GM23338 (cell line): ENCODE data around the gene LPIN1.

Experiments
- CREB1 ChIP-seq: fragments of 250-450 bp; sonication (Bioruptor Pico); IDR thresholded peaks from 2 replicates; pipeline ENCODE4 v1.5.0; 2020; ENCODE audit warnings: low read depth, mild to moderate bottlenecking, moderate library complexity
- EZH2 ChIP-seq: fragments of 200-600 bp; sonication (generic); IDR thresholded peaks from one replicate; pipeline ENCODE4 v1.8.0; 2017; ENCODE audit warnings: antibody characterized with exemption, mild to moderate bottlenecking, low read depth; ENCODE audit not compliant: unreplicated experiment
- EZH2phosphoT487 ChIP-seq: fragments of 200-600 bp; sonication (generic); IDR thresholded peaks from one replicate; pipeline ENCODE4 v1.8.1; 2018; ENCODE audit warnings: antibody characterized with exemption; ENCODE audit not compliant: unreplicated experiment
- JUNB ChIP-seq: IDR thresholded peaks from one replicate; pipeline ENCODE4 v1.6.1; 2016; ENCODE audit warnings: antibody characterized with exemption; ENCODE audit not compliant: unreplicated experiment
- NANOG ChIP-seq: IDR thresholded peaks from 2 replicates; pipeline ENCODE4 v1.6.1; 2016; ENCODE audit warnings: antibody characterized with exemption, borderline replicate concordance
- POLR2AphosphoS5 ChIP-seq: IDR thresholded peaks from 2 replicates; pipeline ENCODE4 v1.6.1; 2016; ENCODE audit warnings: antibody characterized with exemption, low read depth
- STAT1 ChIP-seq: IDR thresholded peaks from one replicate; pipeline ENCODE4 v1.6.1; 2016; ENCODE audit warnings: antibody characterized with exemption; ENCODE audit not compliant: unreplicated experiment
- ZNF114 ChIP-seq: fragments of 250-450 bp; sonication (Bioruptor Pico); IDR thresholded peaks from 2 replicates; pipeline ENCODE4 v1.5.0; 2020; ENCODE audit warnings: mild to moderate bottlenecking, moderate library complexity
- ZNF331 ChIP-seq: fragments of 250-450 bp; sonication (Bioruptor Pico); IDR thresholded peaks from 2 replicates; pipeline ENCODE4 v1.5.0; 2020; ENCODE audit warnings: low read depth, mild to moderate bottlenecking, moderate library complexity
- TF ChIP-seq, protein P1 (sequence below), 2 experiments: fragments of 200-600 bp in 1 of 2; sonication (generic) in 1 of 2; conservative IDR thresholded peaks; 2 replicates each; pipeline versions ENCODE4 v1.5.1 to v1.6.1; 2016 to 2017; ENCODE audit warnings: antibody characterized with exemption in 2 of 2, low read depth in 2 of 2, mild to moderate bottlenecking in 2 of 2, moderate library complexity in 1 of 2
- TF ChIP-seq, protein P2 (sequence below): IDR thresholded peaks from one replicate; pipeline ENCODE4 v1.6.1; 2018; ENCODE audit warnings: antibody characterized with exemption; ENCODE audit not compliant: unreplicated experiment
- TF ChIP-seq, protein P3 (sequence below): IDR thresholded peaks from 2 replicates; pipeline ENCODE4 v1.6.1; 2016; ENCODE audit warnings: antibody characterized with exemption
- TF ChIP-seq, protein P4 (sequence below): fragments of 250-450 bp; sonication (Bioruptor Pico); IDR thresholded peaks from 2 replicates; pipeline ENCODE4 v1.5.0; 2020; ENCODE audit warnings: mild to moderate bottlenecking, moderate library complexity

DNA sequence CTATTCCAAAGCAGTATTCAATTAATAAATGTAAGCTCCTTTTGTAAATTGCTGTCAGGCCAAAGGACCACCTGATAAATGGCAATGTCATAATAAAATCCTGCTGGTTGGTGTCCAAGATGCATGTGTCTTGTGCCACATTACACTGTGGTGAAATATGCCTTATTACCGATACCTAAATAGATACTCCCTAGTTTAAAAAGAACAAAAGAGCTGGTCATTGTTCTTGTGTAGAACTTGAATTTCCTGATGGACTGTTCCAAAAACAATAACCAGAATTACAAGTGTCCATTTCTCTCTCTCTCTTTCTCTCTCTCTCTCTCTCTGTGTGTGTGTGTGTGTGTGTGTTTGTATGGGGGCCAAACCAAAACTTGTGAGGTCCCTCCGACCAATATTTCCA is 13.8 kb upstream of the LPIN1 start:
- TF ChIP-seq, protein P1, sequence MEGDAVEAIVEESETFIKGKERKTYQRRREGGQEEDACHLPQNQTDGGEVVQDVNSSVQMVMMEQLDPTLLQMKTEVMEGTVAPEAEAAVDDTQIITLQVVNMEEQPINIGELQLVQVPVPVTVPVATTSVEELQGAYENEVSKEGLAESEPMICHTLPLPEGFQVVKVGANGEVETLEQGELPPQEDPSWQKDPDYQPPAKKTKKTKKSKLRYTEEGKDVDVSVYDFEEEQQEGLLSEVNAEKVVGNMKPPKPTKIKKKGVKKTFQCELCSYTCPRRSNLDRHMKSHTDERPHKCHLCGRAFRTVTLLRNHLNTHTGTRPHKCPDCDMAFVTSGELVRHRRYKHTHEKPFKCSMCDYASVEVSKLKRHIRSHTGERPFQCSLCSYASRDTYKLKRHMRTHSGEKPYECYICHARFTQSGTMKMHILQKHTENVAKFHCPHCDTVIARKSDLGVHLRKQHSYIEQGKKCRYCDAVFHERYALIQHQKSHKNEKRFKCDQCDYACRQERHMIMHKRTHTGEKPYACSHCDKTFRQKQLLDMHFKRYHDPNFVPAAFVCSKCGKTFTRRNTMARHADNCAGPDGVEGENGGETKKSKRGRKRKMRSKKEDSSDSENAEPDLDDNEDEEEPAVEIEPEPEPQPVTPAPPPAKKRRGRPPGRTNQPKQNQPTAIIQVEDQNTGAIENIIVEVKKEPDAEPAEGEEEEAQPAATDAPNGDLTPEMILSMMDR (conservative IDR thresholded peaks at IDR 0.05; ENCODE audit: low read depth in 2 of 2), result no peak
- TF ChIP-seq ZNF331 (no peak), NANOG (no peak), EZH2 (no peak), CREB1 (CRISPR knock-in tag) (no peak), POLR2AphosphoS5 (no peak), EZH2phosphoT487 (no peak), ZNF114 (CRISPR knock-in tag) (no peak), JUNB (no peak), STAT1 (no peak)
- TF ChIP-seq, protein P2, sequence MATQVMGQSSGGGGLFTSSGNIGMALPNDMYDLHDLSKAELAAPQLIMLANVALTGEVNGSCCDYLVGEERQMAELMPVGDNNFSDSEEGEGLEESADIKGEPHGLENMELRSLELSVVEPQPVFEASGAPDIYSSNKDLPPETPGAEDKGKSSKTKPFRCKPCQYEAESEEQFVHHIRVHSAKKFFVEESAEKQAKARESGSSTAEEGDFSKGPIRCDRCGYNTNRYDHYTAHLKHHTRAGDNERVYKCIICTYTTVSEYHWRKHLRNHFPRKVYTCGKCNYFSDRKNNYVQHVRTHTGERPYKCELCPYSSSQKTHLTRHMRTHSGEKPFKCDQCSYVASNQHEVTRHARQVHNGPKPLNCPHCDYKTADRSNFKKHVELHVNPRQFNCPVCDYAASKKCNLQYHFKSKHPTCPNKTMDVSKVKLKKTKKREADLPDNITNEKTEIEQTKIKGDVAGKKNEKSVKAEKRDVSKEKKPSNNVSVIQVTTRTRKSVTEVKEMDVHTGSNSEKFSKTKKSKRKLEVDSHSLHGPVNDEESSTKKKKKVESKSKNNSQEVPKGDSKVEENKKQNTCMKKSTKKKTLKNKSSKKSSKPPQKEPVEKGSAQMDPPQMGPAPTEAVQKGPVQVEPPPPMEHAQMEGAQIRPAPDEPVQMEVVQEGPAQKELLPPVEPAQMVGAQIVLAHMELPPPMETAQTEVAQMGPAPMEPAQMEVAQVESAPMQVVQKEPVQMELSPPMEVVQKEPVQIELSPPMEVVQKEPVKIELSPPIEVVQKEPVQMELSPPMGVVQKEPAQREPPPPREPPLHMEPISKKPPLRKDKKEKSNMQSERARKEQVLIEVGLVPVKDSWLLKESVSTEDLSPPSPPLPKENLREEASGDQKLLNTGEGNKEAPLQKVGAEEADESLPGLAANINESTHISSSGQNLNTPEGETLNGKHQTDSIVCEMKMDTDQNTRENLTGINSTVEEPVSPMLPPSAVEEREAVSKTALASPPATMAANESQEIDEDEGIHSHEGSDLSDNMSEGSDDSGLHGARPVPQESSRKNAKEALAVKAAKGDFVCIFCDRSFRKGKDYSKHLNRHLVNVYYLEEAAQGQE, result no peak
- TF ChIP-seq, protein P3, sequence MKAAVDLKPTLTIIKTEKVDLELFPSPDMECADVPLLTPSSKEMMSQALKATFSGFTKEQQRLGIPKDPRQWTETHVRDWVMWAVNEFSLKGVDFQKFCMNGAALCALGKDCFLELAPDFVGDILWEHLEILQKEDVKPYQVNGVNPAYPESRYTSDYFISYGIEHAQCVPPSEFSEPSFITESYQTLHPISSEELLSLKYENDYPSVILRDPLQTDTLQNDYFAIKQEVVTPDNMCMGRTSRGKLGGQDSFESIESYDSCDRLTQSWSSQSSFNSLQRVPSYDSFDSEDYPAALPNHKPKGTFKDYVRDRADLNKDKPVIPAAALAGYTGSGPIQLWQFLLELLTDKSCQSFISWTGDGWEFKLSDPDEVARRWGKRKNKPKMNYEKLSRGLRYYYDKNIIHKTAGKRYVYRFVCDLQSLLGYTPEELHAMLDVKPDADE, result no peak
- TF ChIP-seq, protein P4, sequence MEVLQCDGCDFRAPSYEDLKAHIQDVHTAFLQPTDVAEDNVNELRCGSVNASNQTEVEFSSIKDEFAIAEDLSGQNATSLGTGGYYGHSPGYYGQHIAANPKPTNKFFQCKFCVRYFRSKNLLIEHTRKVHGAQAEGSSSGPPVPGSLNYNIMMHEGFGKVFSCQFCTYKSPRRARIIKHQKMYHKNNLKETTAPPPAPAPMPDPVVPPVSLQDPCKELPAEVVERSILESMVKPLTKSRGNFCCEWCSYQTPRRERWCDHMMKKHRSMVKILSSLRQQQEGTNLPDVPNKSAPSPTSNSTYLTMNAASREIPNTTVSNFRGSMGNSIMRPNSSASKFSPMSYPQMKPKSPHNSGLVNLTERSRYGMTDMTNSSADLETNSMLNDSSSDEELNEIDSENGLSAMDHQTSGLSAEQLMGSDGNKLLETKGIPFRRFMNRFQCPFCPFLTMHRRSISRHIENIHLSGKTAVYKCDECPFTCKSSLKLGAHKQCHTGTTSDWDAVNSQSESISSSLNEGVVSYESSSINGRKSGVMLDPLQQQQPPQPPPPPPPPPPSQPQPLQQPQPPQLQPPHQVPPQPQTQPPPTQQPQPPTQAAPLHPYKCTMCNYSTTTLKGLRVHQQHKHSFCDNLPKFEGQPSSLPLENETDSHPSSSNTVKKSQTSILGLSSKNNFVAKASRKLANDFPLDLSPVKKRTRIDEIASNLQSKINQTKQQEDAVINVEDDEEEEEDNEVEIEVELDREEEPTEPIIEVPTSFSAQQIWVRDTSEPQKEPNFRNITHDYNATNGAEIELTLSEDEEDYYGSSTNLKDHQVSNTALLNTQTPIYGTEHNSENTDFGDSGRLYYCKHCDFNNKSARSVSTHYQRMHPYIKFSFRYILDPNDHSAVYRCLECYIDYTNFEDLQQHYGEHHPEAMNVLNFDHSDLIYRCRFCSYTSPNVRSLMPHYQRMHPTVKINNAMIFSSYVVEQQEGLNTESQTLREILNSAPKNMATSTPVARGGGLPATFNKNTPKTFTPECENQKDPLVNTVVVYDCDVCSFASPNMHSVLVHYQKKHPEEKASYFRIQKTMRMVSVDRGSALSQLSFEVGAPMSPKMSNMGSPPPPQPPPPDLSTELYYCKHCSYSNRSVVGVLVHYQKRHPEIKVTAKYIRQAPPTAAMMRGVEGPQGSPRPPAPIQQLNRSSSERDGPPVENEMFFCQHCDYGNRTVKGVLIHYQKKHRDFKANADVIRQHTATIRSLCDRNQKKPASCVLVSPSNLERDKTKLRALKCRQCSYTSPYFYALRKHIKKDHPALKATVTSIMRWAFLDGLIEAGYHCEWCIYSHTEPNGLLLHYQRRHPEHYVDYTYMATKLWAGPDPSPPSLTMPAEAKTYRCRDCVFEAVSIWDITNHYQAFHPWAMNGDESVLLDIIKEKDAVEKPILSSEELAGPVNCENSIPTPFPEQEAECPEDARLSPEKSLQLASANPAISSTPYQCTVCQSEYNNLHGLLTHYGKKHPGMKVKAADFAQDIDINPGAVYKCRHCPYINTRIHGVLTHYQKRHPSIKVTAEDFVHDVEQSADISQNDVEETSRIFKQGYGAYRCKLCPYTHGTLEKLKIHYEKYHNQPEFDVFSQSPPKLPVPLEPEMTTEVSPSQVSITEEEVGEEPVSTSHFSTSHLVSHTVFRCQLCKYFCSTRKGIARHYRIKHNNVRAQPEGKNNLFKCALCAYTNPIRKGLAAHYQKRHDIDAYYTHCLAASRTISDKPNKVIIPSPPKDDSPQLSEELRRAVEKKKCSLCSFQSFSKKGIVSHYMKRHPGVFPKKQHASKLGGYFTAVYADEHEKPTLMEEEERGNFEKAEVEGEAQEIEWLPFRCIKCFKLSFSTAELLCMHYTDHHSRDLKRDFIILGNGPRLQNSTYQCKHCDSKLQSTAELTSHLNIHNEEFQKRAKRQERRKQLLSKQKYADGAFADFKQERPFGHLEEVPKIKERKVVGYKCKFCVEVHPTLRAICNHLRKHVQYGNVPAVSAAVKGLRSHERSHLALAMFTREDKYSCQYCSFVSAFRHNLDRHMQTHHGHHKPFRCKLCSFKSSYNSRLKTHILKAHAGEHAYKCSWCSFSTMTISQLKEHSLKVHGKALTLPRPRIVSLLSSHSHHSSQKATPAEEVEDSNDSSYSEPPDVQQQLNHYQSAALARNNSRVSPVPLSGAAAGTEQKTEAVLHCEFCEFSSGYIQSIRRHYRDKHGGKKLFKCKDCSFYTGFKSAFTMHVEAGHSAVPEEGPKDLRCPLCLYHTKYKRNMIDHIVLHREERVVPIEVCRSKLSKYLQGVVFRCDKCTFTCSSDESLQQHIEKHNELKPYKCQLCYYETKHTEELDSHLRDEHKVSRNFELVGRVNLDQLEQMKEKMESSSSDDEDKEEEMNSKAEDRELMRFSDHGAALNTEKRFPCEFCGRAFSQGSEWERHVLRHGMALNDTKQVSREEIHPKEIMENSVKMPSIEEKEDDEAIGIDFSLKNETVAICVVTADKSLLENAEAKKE (CRISPR knock-in tag), result no peak
